Neural crest cell (in vitro differentiated cells): ENCODE measurements around the gene AEN. TPM values are rescaled to one million over a fixed set of nuclear protein-coding genes. Genes with fewer than 3 reads are reported as not detected.

Experiments used
- DNase-seq: peaks from one replicate; pipeline ENCODE4 v3.0.0; 2021; ENCODE audit warnings: low read depth, mixed read lengths, low spot score
- H3K27ac Mint-ChIP-seq: one replicate; pipeline ENCODE4 v1.8.0; 2021; ENCODE audit warnings: mild to moderate bottlenecking, mixed read lengths; ENCODE audit not compliant: unreplicated experiment
- H3K27me3 Mint-ChIP-seq: 2 replicates; pipeline ENCODE4 v1.8.0; 2021; ENCODE audit warnings: low read depth, mild to moderate bottlenecking, mixed read lengths
- H3K36me3 Mint-ChIP-seq: 2 replicates; pipeline ENCODE4 v1.8.0; 2021; ENCODE audit warnings: low read depth, mild to moderate bottlenecking, mixed read lengths
- H3K4me1 Mint-ChIP-seq: 2 replicates; pipeline ENCODE4 v1.8.0; 2021; ENCODE audit warnings: mixed read lengths
- H3K4me3 Mint-ChIP-seq: one replicate; pipeline ENCODE4 v1.8.0; 2021; ENCODE audit warnings: mild to moderate bottlenecking, mixed read lengths
- H3K9me3 Mint-ChIP-seq: 2 replicates; pipeline ENCODE4 v1.8.0; 2021; ENCODE audit warnings: mixed read lengths
- CTCF ChIP-seq: fragments of 200-600 bp; sonication (generic); conservative IDR thresholded peaks from 2 replicates; pipeline ENCODE4 v1.5.0; 2021; ENCODE audit warnings: antibody characterized with exemption, mild to moderate bottlenecking
- total RNA-seq: library from RNA; stranded (reverse); gene quantifications from 2 replicates; pipeline ENCODE4 v1.2.1, GENCODE V29; 2021

The AEN gene
- total RNA-seq, 1 donor from 2014 or later = 47.9 TPM

DNA sequence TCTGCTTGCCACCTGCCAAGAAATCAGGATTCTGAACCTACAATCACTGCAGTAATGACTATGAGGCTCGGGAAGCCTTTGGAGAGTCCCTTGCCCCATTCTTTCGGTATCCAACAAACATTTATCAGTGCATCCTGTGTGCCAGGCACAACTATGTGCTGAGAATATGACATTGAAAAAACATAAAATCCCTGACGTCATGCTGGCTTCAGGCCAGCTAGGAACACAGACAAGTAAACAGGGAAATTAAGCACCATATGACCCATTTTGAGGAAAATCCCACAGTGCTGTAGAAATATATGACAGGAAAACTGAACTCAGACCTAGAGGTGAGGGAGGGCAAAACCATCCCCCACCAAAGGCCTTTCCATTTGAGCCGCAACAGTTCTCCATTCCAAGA is 40.6 kb upstream of the AEN start:
- no peak for DNase-seq
- H3K4me1 Mint-ChIP-seq = no peaks in the 10 kb centered on the region
- H3K27me3 Mint-ChIP-seq = peaks cover 6% of the 10 kb centered on the region
- no peaks in the 10 kb centered on the region for H3K36me3 Mint-ChIP-seq
- no peak for TF ChIP-seq CTCF
- H3K9me3 Mint-ChIP-seq = no peaks in the 10 kb centered on the region
- no peak overlapping the region for H3K4me3 Mint-ChIP-seq
- H3K27ac Mint-ChIP-seq = no peak overlapping the region

DNA sequence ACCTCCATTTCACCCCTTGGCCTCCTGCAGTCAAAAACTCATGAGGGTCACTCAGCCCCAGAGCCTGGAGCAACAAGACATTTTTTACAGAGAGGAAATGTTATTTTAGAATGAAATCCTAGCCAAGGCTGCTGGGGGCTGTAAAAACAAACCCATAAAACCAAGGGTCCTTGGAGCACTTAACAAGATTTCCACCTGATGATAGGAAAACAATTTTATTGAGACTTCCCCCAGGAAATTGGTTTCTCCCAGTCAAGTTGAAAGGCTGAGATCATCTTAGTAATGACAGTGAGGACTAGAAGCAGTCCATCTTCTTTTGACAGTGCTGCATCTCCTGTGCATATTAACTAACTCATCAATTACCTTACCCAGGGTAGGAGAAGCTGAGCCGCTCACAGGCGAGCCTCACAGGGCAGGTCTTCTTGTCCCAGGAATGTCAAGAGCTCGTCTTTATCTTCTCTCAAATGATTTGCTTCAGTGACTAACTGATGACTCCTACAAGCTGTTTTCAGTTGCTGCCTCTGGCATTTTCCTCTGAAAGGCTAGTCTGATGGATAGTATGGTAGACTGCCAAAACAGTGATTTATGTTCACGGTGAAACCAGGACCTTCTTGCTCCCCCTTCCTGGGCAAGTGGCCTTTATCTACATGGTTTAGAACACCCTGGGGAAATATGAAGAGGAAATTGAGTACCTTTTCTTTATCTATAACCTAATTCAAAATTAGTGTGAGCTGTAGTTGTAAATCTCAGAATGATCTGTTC is 34.6 kb upstream of the AEN start:
- TF ChIP-seq CTCF = no peak
- Mint-ChIP-seq H3K27ac (no peak overlapping the region), H3K9me3 (no peaks in the 10 kb centered on the region), H3K36me3 (no peaks in the 10 kb centered on the region), H3K4me1 (peaks cover 7% of the 10 kb centered on the region), H3K4me3 (no peak overlapping the region), H3K27me3 (peaks cover 13% of the 10 kb centered on the region)
- no peak for DNase-seq

GRCh38 chr15:88590759-88591158 is 30.4 kb upstream of the AEN start:
- no peaks in the 10 kb centered on the region for H3K36me3 Mint-ChIP-seq
- H3K4me3 Mint-ChIP-seq = no peak overlapping the region
- no peaks in the 10 kb centered on the region for H3K9me3 Mint-ChIP-seq
- no peak for DNase-seq
- peaks cover 37% of the 10 kb centered on the region for H3K27me3 Mint-ChIP-seq
- H3K4me1 Mint-ChIP-seq = peaks cover 7% of the 10 kb centered on the region
- TF ChIP-seq CTCF = no peak
- no peak overlapping the region for H3K27ac Mint-ChIP-seq

DNA sequence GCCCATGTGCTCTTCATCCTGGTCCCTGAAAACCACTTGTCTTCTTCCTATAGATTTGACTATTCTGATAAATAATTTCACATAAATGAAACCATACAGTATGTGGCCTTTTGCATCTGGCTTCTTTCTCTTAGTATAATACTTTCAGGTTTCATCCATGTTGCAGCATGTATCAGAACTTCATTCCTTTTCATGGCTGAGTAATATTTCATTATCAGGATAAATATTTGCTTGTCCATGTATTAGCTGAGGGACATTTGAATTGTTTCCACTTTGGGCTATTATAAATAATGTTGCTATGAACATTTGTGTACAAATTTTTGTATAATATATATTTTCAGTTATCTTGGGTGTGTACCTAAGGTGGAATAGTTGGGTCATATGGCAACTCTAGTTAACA is 29.8 kb upstream of the AEN start:
- Mint-ChIP-seq H3K9me3 (no peaks in the 10 kb centered on the region), H3K4me3 (no peak overlapping the region), H3K27ac (no peak overlapping the region), H3K27me3 (peaks cover 40% of the 10 kb centered on the region), H3K4me1 (peaks cover 5% of the 10 kb centered on the region), H3K36me3 (no peaks in the 10 kb centered on the region)
- DNase-seq = no peak
- no peak for TF ChIP-seq CTCF

DNA sequence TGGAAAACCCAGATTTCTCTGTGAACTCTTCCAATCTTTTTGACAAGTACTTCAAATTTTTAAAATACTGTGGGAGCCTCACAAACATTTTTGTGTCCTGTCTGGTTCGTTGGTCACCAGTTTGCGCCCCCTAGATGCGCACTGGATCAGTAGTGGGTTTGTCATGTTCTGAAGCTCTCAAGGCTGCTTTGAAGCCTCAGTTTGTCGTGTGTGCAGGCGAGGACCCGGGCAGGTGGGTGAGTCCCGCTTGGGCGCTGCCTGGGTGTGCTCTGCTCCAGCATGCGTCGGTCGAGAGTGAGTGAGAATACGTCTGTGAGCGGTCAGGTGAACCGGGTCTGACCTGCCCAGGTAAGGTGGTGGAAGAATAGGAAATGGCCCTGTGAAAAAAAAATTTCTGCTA is 17.3 kb upstream of the AEN start:
- Mint-ChIP-seq H3K4me3 (peak overlapping the region; percentile 78), H3K27ac (peak overlapping the region; percentile 25), H3K4me1 (peaks cover 39% of the 10 kb centered on the region), H3K36me3 (no peaks in the 10 kb centered on the region), H3K9me3 (no peaks in the 10 kb centered on the region), H3K27me3 (peaks cover 91% of the 10 kb centered on the region)
- no peak for DNase-seq
- no peak for TF ChIP-seq CTCF
